RWPE2 (cell line): ENCODE results near the gene MANSC4.
"Not testable (repeated sequence)": the region's sequence is repeated elsewhere in the genome, so short reads cannot be mapped to it uniquely, and the experiment has no call there.

Experiments used
- ATAC-seq: fragments of 200-7000 bp; cut with Tn5 transposase; 3 replicates; pipeline ENCODE4 v1.9.1; 2021; ENCODE audit warnings: low read depth
- DNase-seq: peaks from one replicate; pipeline ENCODE4 v3.0.0-alpha.2; 2020; ENCODE audit warnings: low spot score
- H3K27ac ChIP-seq: fragments of 450-650 bp; 2 replicates; pipeline ENCODE4 v1.5.1; 2017; ENCODE audit warnings: mild to moderate bottlenecking; ENCODE audit not compliant: poor library complexity, severe bottlenecking
- H3K27me3 ChIP-seq: fragments of 250-450 bp; sonication (Bioruptor Pico); 2 replicates; pipeline ENCODE4 v1.5.1; 2021; ENCODE audit warnings: mild to moderate bottlenecking, moderate library complexity; ENCODE audit not compliant: insufficient read depth, poor library complexity, severe bottlenecking
- H3K36me3 ChIP-seq: fragments of 250-450 bp; sonication (Bioruptor Pico); 2 replicates; pipeline ENCODE4 v1.5.1; 2020; ENCODE audit warnings: low read depth, mild to moderate bottlenecking, moderate library complexity
- H3K4me1 ChIP-seq: fragments of 250-450 bp; sonication (Bioruptor Pico); 2 replicates; pipeline ENCODE4 v1.5.1; 2021; ENCODE audit warnings: mild to moderate bottlenecking, moderate library complexity; ENCODE audit not compliant: insufficient read depth, poor library complexity, severe bottlenecking
- H3K4me3 ChIP-seq: fragments of 250-450 bp; sonication (Bioruptor Pico); 2 replicates; pipeline ENCODE4 v1.5.1; 2021; ENCODE audit warnings: mild to moderate bottlenecking, moderate library complexity; ENCODE audit not compliant: severe bottlenecking
- H3K9me3 ChIP-seq: fragments of 250-450 bp; sonication (Bioruptor Pico); 2 replicates; pipeline ENCODE4 v1.5.1; 2021; ENCODE audit warnings: mild to moderate bottlenecking, moderate library complexity; ENCODE audit not compliant: severe bottlenecking
- CTCF ChIP-seq: fragments of 450-650 bp; IDR thresholded peaks from one replicate; pipeline ENCODE4 v1.5.1; 2017; ENCODE audit warnings: mild to moderate bottlenecking, moderate library complexity; ENCODE audit not compliant: poor library complexity, severe bottlenecking

The MANSC4 gene

GRCh38 chr12:27756670-27757195, 23.3 kb downstream of the MANSC4 start:
- Histone ChIP-seq H3K4me1 (peaks cover 4% of the 10 kb centered on the region), H3K9me3 (no peaks in the 10 kb centered on the region), H3K27ac (no peak overlapping the region), H3K36me3 (no peaks in the 10 kb centered on the region), H3K27me3 (no peaks in the 10 kb centered on the region), H3K4me3 (no peak overlapping the region)
- DNase-seq = no peak
- ATAC-seq = no peak
- no peak for TF ChIP-seq CTCF

GRCh38 chr12:27754795-27755194, 25.2 kb downstream of the MANSC4 start:
- Histone ChIP-seq H3K4me1 (peaks cover 4% of the 10 kb centered on the region), H3K36me3 (no peaks in the 10 kb centered on the region), H3K27me3 (no peaks in the 10 kb centered on the region), H3K9me3 (no peaks in the 10 kb centered on the region), H3K27ac (no peak overlapping the region), H3K4me3 (no peak overlapping the region)
- ATAC-seq (no peak), DNase-seq (no peak)
- no peak for TF ChIP-seq CTCF

- no peak for TF ChIP-seq CTCF
- no peaks in the 10 kb centered on the region for H3K36me3 ChIP-seq
- ATAC-seq = peak; percentile 74
These were observed 28.5 kb downstream of the MANSC4 start for GRCh38 chr12:27751386-27752047.

GRCh38 chr12:27747111-27747820, 32.8 kb downstream of the MANSC4 start:
- Histone ChIP-seq H3K27ac (peak overlapping the region; percentile 84), H3K4me1 (peaks cover 23% of the 10 kb centered on the region), H3K36me3 (peaks cover 6% of the 10 kb centered on the region), H3K4me3 (no peak overlapping the region), H3K9me3 (no peaks in the 10 kb centered on the region), H3K27me3 (no peaks in the 10 kb centered on the region)
- ATAC-seq (peak; percentile 55; the same call in 1 of the 3 replicates), DNase-seq (no peak)
- no peak for TF ChIP-seq CTCF

More at GRCh38 chr12:27751386-27752047, 28.5 kb downstream of the MANSC4 start:
- Histone ChIP-seq H3K9me3 (no peaks in the 10 kb centered on the region), H3K4me3 (no peak overlapping the region), H3K27ac (peak overlapping the region; percentile 62), H3K27me3 (no peaks in the 10 kb centered on the region), H3K4me1 (peaks cover 22% of the 10 kb centered on the region)
- DNase-seq = peak; percentile 69

GRCh38 chr12:27745734-27746133, 34.3 kb downstream of the MANSC4 start:
- H3K27ac ChIP-seq, H3K36me3 ChIP-seq, H3K9me3 ChIP-seq, ATAC-seq, H3K27me3 ChIP-seq, DNase-seq, H3K4me3 ChIP-seq: not testable (repeated sequence)
- peaks cover 19% of the 10 kb centered on the region for H3K4me1 ChIP-seq
